Neural progenitor cell (in vitro differentiated cells): ENCODE measurements around the gene PHLDA2. TPM values are rescaled to one million over a fixed set of nuclear protein-coding genes. Genes with fewer than 3 reads are reported as not detected.

Experiments
- DNase-seq: peaks from one replicate; pipeline ENCODE4 v3.0.0-alpha.2; 2016; ENCODE audit warnings: low spot score
- H2AFZ ChIP-seq: fragments of 200-600 bp; sonication (generic); replicated peaks from 2 replicates; pipeline ENCODE4 v1.6.1; 2016; ENCODE audit warnings: antibody characterized with exemption
- H3F3A ChIP-seq: fragments of 200-600 bp; sonication (generic); 2 replicates; pipeline ENCODE4 v1.6.1; 2016; ENCODE audit warnings: antibody characterized with exemption, low read depth
- H3K27ac ChIP-seq: fragments of 200-600 bp; sonication (generic); 2 replicates; pipeline ENCODE4 v1.5.1; 2016; ENCODE audit warnings: mild to moderate bottlenecking
- H3K27me3 ChIP-seq: fragments of 200-600 bp; sonication (generic); 2 replicates; pipeline ENCODE4 v1.6.1; 2016; ENCODE audit warnings: mild to moderate bottlenecking, moderate library complexity
- H3K36me3 ChIP-seq: fragments of 200-600 bp; sonication (generic); 2 replicates; pipeline ENCODE4 v1.5.1; 2016
- H3K4me1 ChIP-seq: fragments of 200-600 bp; sonication (generic); 2 replicates; pipeline ENCODE4 v1.6.1; 2016; ENCODE audit warnings: mixed run types
- H3K4me2 ChIP-seq: fragments of 200-600 bp; sonication (generic); 2 replicates; pipeline ENCODE4 v1.6.1; 2016
- H3K4me3 ChIP-seq: fragments of 200-600 bp; sonication (generic); 2 replicates; pipeline ENCODE4 v1.5.1; 2016
- H3K79me2 ChIP-seq: fragments of 200-600 bp; sonication (generic); 2 replicates; pipeline ENCODE4 v1.6.1; 2016; ENCODE audit warnings: low read depth
- H3K9ac ChIP-seq: fragments of 200-600 bp; sonication (generic); 2 replicates; pipeline ENCODE4 v1.6.1; 2016
- H3K9me3 ChIP-seq: fragments of 200-600 bp; sonication (generic); 2 replicates; pipeline ENCODE4 v1.5.1; 2016; ENCODE audit warnings: low read depth
- H4K20me1 ChIP-seq: fragments of 200-600 bp; sonication (generic); 2 replicates; pipeline ENCODE4 v1.6.1; 2016; ENCODE audit warnings: low read depth
- H3K27ac Mint-ChIP-seq: 3 replicates; pipeline ENCODE4 v1.8.0; 2021; ENCODE audit warnings: mixed read lengths
- H3K27me3 Mint-ChIP-seq: 2 replicates; pipeline ENCODE4 v1.8.0; 2022; ENCODE audit warnings: low read depth, mild to moderate bottlenecking, inconsistent platforms, moderate library complexity, mixed read lengths; ENCODE audit not compliant: insufficient read depth
- H3K36me3 Mint-ChIP-seq: 3 replicates; pipeline ENCODE4 v1.8.0; 2021; ENCODE audit warnings: mixed read lengths
- H3K4me1 Mint-ChIP-seq: 3 replicates; pipeline ENCODE4 v1.8.0; 2021; ENCODE audit warnings: mixed read lengths
- H3K4me3 Mint-ChIP-seq: 3 replicates; pipeline ENCODE4 v1.8.0; 2021; ENCODE audit warnings: mild to moderate bottlenecking, moderate library complexity, mixed read lengths
- H3K9me3 Mint-ChIP-seq: 3 replicates; pipeline ENCODE4 v1.8.0; 2020; ENCODE audit warnings: mixed read lengths
- CTCF ChIP-seq: fragments of 200-600 bp; sonication (generic); IDR thresholded peaks from 2 replicates; pipeline ENCODE4 v1.5.1; 2017; ENCODE audit warnings: antibody characterized with exemption, mild to moderate bottlenecking
- EZH2 ChIP-seq: fragments of 200-600 bp; sonication (generic); IDR thresholded peaks from 2 replicates; pipeline ENCODE4 v1.6.1; 2017; ENCODE audit warnings: antibody characterized with exemption, mild to moderate bottlenecking, moderate library complexity
- EZH2phosphoT487 ChIP-seq: fragments of 200-600 bp; sonication (generic); IDR thresholded peaks from 2 replicates; pipeline ENCODE4 v1.6.1; 2017; ENCODE audit warnings: antibody characterized with exemption
- small RNA-seq: library from RNA; depleted of rRNA; stranded (forward); fragments of <200 nt; gene quantifications from one replicate; pipeline ENCODE3, GENCODE V24; 2015
- total RNA-seq: library from RNA; depleted of rRNA; stranded (reverse); fragments of >200 nt; gene quantifications from 2 replicates; pipeline ENCODE4 v1.2.3, GENCODE V29; 2015; ENCODE audit warnings: low replicate concordance

PHLDA2 gene
- total RNA-seq, 1 donor from 2014 or later, result not detected

- Mint-ChIP-seq H3K36me3 (peaks cover 15% of the 10 kb centered on the region), H3K9me3 (peaks cover 12% of the 10 kb centered on the region)
Observed at GRCh38 chr11:2878782-2879181, 50.4 kb downstream of the PHLDA2 start.

More at GRCh38 chr11:2878782-2879181, 50.4 kb downstream of the PHLDA2 start:
- no peak overlapping the region for H3K4me2 ChIP-seq
- TF ChIP-seq CTCF (no peak), EZH2phosphoT487 (no peak), EZH2 (no peak)
- no peak overlapping the region for H3K9ac ChIP-seq
- Mint-ChIP-seq H3K4me3 (no peak overlapping the region), H3K27ac (no peak overlapping the region), H3K27me3 (peaks cover 3% of the 10 kb centered on the region), H3K4me1 (peaks cover 16% of the 10 kb centered on the region)
- H3K9me3 ChIP-seq, result no peaks in the 10 kb centered on the region
- DNase-seq, result no peak
- H3F3A ChIP-seq, result peaks cover 14% of the 10 kb centered on the region
- peaks cover 22% of the 10 kb centered on the region for H3K4me1 ChIP-seq
- no peaks in the 10 kb centered on the region for H3K36me3 ChIP-seq
- H3K27me3 ChIP-seq, result peaks cover 36% of the 10 kb centered on the region
- H3K27ac ChIP-seq, result no peak overlapping the region
- H4K20me1 ChIP-seq, result peaks cover 14% of the 10 kb centered on the region
- peaks cover 4% of the 10 kb centered on the region for H3K79me2 ChIP-seq
- no peak overlapping the region for H2AFZ ChIP-seq
- no peak overlapping the region for H3K4me3 ChIP-seq

Small RNAs within 50 kb of the gene (small RNA-seq; reads per million reads assigned to genes)
- gene SNORA54, result 2.1 reads per million, percentile 89 among the genes with 10 or more reads in this experiment

Other genes starting within 250 kb of the PHLDA2 start
- 2.3 TPM in 2 replicates for gene KCNQ1OT1, start 229.4 kb downstream of the PHLDA2 start, total RNA-seq
- gene CDKN1C, start 43.6 kb downstream of the PHLDA2 start, total RNA-seq, result 47.8 and 49.3 TPM in 2 replicates
- gene NAP1L4, start 62.9 kb upstream of the PHLDA2 start, total RNA-seq, result 108 and 191 TPM in 2 replicates
- 17.2 and 22.3 TPM in 2 replicates for gene CARS1, start 128.0 kb upstream of the PHLDA2 start, total RNA-seq
- gene OSBPL5, start 235.9 kb upstream of the PHLDA2 start, total RNA-seq, result 6.2 and 20.1 TPM in 2 replicates